Body of pancreas (tissue), 4 donors: Measurements from ENCODE around the gene TM9SF4. TPM values are rescaled to one million over a fixed set of nuclear protein-coding genes. Genes with fewer than 3 reads are reported as not detected.

Experiments used
- ATAC-seq: fragments of 150-250 bp; one replicate; pipeline ENCODE4 v1.9.1; 2016
- DNase-seq, 4 donors: peaks; one replicate each; pipeline ENCODE4 v3.0.0-alpha.2; 2019
- H3K27ac ChIP-seq, 4 donors: fragments of 200-600 bp; sonication (generic); 1 replicate in 3 of 4; 2 replicates in 1 of 4; pipeline versions ENCODE4 v1.5.1 to v1.6.1; 2016 to 2019; ENCODE audit warnings: mild to moderate bottlenecking in 1 of 4, mixed read lengths in 1 of 4, moderate library complexity in 1 of 4
- H3K27me3 ChIP-seq, 2 donors: fragments of 200-600 bp; sonication (generic); one replicate each; pipeline ENCODE4 v1.6.0; 2016; ENCODE audit warnings: mild to moderate bottlenecking in 1 of 2
- H3K36me3 ChIP-seq, 2 donors: fragments of 200-600 bp; sonication (generic); replicated peaks in 1 of 2; 2 replicates each; pipeline ENCODE4 v1.5.1; 2016; ENCODE audit warnings: low read depth in 2 of 2; ENCODE audit not compliant: insufficient read depth in 1 of 2
- H3K4me1 ChIP-seq: fragments of 200-600 bp; sonication (generic); one replicate; pipeline ENCODE4 v1.6.0; 2016
- H3K4me3 ChIP-seq, 2 donors: fragments of 200-600 bp; sonication (generic); 1 replicate in 1 of 2; 2 replicates in 1 of 2; pipeline ENCODE4 v1.5.1; 2016 to 2019
- H3K9me3 ChIP-seq, 3 donors: fragments of 200-600 bp; sonication (generic); 1 replicate in 2 of 3; 2 replicates in 1 of 3; pipeline ENCODE4 v1.5.1; 2016
- CTCF ChIP-seq, 7 experiments: fragments of 450-650 bp in 4 of 7; fragments of 200-600 bp in 3 of 7; sonication (generic) in 3 of 7; IDR thresholded peaks; one replicate each; pipeline ENCODE4 v1.5.1; 2016 to 2019; ENCODE audit warnings: antibody characterized with exemption in 7 of 7
- POLR2A ChIP-seq, 3 donors: fragments of 450-650 bp; IDR thresholded peaks; one replicate each; pipeline ENCODE4 v1.6.1; 2016; ENCODE audit warnings: antibody characterized with exemption in 3 of 3, mild to moderate bottlenecking in 2 of 3
- WGBS, 2 donors: methylation state at CpG; one replicate each; pipeline ENCODE4 v1.1.5; 2017; 5-methylcytosine and 5-hydroxymethylcytosine counted together
- intact Hi-C: fragments of 100-400 bp; cut with DNase I; formaldehyde crosslinking; loops from one replicate; pipeline ENCODE4 v1.15.1; 2023
- total RNA-seq, 2 donors: library from RNA; depleted of rRNA; stranded (reverse); fragments of >200 nt; gene quantifications; one replicate each; pipeline ENCODE4 v1.1.0, GENCODE V29; 2016

TM9SF4 gene
- total RNA-seq, 2 donors from 2014 or later, result 16.9 to 27.0 TPM

- 87 to 98% methylated on average over 5 of the region's 5 CpGs for WGBS, 2 donors
- ATAC-seq, result no peak
- intact Hi-C loops, result no loop called here
Measured at GRCh38 chr20:32134026-32134425, 24.5 kb downstream of the TM9SF4 start.

GRCh38 chr20:32135983-32136515, 26.5 kb downstream of the TM9SF4 start:
- WGBS, 2 donors, result 75 to 85% methylated on average over 3 of the region's 3 CpGs
- DNase-seq, result no peak
- intact Hi-C loops, result no loop called here
- Histone ChIP-seq H3K27me3 (no peaks in the 10 kb centered on the region), H3K4me3 (no peak overlapping the region), H3K27ac (no peak overlapping the region), H3K9me3 (no peaks in the 10 kb centered on the region), H3K4me1 (no peaks in the 10 kb centered on the region), H3K36me3 (peaks cover 0 to 18% of the 10 kb centered on the region in 2 donors)
- no peak for ATAC-seq
- TF ChIP-seq CTCF (IDR thresholded peaks at IDR 0.05) (no peak), POLR2A (IDR thresholded peaks at IDR 0.05) (no peak)

More at GRCh38 chr20:32134026-32134425, 24.5 kb downstream of the TM9SF4 start:
- no peaks in the 10 kb centered on the region for H3K9me3 ChIP-seq
- peaks cover 0 to 8% of the 10 kb centered on the region in 2 donors for H3K36me3 ChIP-seq
- TF ChIP-seq CTCF (IDR thresholded peaks at IDR 0.05) (no peak), POLR2A (IDR thresholded peaks at IDR 0.05) (no peak)
- no peak for DNase-seq
- H3K27me3 ChIP-seq, result no peaks in the 10 kb centered on the region
- no peak overlapping the region for H3K4me3 ChIP-seq
- no peak overlapping the region for H3K27ac ChIP-seq
- no peaks in the 10 kb centered on the region for H3K4me1 ChIP-seq

GRCh38 chr20:32138921-32139320, 29.4 kb downstream of the TM9SF4 start:
- H3K36me3 ChIP-seq, result peaks cover 0 to 40% of the 10 kb centered on the region in 2 donors
- DNase-seq (no peak), ATAC-seq (no peak)
- TF ChIP-seq CTCF (IDR thresholded peaks at IDR 0.05) (no peak), POLR2A (IDR thresholded peaks at IDR 0.05) (no peak)
- H3K4me1 ChIP-seq, result no peaks in the 10 kb centered on the region
- H3K4me3 ChIP-seq, result no peak overlapping the region
- no peak overlapping the region for H3K27ac ChIP-seq
- H3K9me3 ChIP-seq, result no peaks in the 10 kb centered on the region
- no peaks in the 10 kb centered on the region for H3K27me3 ChIP-seq
- intact Hi-C loops, result no loop called here
- 91 to 98% methylated on average over 8 of the region's 8 CpGs for whole genome bisulfite sequencing, 2 donors

- TF ChIP-seq CTCF (IDR thresholded peaks at IDR 0.05), result no peak
- intact Hi-C loops, result no loop called here
- Histone ChIP-seq H3K36me3 (peaks cover 0 to 47% of the 10 kb centered on the region in 2 donors), H3K27me3 (no peaks in the 10 kb centered on the region), H3K27ac (no peak overlapping the region), H3K4me1 (no peaks in the 10 kb centered on the region), H3K9me3 (no peaks in the 10 kb centered on the region), H3K4me3 (no peak overlapping the region)
- DNase-seq, result no peak
- no peak for ATAC-seq
- 78 to 88% methylated on average over 3 of the region's 3 CpGs for WGBS, 2 donors
Measured at GRCh38 chr20:32139947-32140346, 30.4 kb downstream of the TM9SF4 start.

GRCh38 chr20:32140603-32141002, 31.1 kb downstream of the TM9SF4 start:
- Histone ChIP-seq H3K27me3 (no peaks in the 10 kb centered on the region), H3K4me3 (no peak overlapping the region), H3K27ac (no peak overlapping the region), H3K36me3 (peaks cover 0 to 54% of the 10 kb centered on the region in 2 donors), H3K4me1 (no peaks in the 10 kb centered on the region), H3K9me3 (no peaks in the 10 kb centered on the region)
- intact Hi-C loops, result no loop called here
- WGBS, 2 donors, result 75 to 97% methylated on average over 4 of the region's 4 CpGs
- ATAC-seq, result no peak
- no peak for TF ChIP-seq POLR2A (IDR thresholded peaks at IDR 0.05)
- no peak for TF ChIP-seq CTCF (IDR thresholded peaks at IDR 0.05)
- DNase-seq, result no peak
